ENCODE data around the gene TBX2.
"Not testable (repeated sequence)": the region's sequence is repeated elsewhere in the genome, so short reads cannot be mapped to it uniquely, and the experiment has no call there.

TBX2 gene

DNA sequence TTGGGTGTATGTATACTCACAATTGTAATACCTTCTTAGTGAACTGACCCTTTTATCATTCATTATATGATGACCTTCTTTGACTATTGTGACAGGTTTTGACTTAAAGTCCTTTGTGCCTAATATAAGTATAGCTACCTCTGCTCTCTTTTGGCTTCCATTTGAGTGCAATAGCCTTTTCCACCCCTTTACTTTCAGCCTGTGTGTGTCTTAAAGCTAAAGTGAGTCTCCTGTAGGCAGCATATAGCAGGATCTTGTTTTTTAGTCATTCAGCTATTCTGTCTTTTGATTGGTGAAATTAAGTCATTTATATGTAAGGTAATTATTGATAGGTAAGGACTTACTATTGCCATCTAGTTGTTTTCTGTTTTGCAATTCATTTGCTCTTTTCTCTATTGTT is 36.6 kb downstream of the TBX2 start:
- FAIRE-seq = no peak

DNA sequence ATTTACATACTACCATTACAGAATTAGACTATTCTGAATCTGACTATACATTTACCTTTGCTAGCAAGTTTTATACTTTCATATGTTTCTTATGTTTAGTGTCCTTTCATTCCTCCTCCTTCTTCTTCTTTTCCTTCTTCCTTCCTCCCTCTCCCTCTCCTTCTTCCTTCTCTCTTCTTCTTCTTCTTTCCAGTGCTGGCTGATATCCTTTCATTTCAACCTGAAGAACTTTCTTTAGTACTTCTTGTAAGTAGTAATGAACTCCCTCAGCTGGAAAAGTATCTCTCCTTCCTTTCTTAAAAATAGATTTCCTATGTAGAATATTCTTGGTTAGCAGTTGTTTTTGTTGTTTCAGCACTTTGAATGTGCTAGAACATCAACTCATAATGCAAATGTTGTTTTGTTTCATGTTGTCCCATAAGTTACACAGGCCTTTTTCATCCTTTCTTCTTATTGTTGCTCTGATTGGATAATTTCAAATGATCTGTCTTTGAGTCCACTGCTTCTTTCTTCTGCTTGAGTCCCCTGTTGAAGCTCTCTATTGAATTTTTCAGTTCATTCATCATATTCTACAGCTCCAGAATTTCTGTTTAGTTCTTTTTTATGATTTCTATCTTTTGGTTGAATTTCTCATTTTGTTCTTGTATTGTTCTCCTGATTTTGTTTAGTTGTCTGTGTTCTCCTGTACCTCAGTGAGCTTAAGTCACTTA is 37.5 kb downstream of the TBX2 start:
- no peak for FAIRE-seq

DNA sequence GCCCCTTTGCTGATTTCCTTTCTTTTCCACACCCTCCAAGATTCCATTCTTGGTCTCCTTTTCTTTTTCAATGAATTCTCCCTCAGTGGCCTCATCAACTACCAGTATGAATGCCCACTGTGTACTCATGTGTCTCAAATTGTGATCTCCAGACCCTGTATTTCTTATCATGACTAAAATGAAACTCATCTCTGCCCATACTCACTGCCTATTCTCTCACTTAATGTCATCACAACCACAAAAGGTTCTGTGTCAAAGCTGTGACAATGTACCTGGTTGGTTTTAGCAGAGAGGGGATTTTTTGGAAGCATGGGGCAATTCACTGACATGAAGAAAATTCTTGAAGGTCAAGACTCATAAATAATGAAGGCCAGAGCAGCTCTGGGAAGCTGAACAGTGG is 41.1 kb downstream of the TBX2 start:
- no peak for FAIRE-seq

DNA sequence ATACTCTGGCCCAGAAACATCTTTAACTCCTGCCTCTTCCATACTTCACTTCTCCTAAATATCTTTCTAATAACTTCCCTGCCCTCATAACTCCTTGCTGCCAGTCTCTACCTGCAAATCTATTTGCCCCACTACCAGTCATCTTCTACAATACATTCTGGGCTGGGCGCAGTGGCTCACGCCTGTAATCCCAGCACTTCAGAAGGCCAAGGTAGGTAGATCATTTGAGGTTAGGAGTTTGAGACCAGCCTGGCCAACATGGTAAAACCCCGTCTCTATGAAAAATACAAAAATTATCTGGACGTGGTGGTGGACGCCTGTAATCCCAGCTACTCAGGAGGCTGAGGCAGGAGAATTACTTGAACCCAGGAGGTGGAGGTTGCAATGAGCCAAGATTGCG is 41.9 kb downstream of the TBX2 start:
- FAIRE-seq = not testable (repeated sequence)

DNA sequence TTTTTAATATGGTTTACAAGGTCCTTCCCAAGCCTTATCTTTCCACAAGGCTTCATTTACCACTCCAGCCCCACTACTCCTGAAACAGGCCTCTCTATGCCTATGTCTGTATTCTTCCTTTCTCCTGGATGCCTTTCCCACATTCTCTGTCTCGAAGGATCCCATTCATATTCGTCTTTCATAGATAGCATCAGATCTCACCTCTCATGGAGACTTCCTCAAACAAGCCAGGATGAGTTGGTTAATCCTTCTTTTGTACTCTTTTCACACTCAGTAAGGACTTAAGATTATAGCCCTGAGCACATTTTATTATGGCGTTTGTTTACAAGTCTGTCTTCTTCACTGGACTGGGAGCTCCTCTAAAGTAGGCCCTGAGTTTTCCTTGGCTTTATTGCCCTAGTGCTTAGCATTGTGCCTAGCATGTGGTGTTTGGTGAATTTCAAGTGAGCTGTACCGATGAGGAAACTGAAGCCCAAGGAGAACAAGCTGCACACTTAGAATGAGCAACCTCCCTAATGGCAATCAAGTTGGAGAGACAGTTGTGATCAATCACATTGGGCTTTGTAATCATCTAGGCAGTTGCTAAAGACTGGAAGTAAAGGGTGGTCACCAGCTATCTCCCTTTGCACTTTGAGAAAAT is 42.6 kb downstream of the TBX2 start:
- FAIRE-seq = no peak

DNA sequence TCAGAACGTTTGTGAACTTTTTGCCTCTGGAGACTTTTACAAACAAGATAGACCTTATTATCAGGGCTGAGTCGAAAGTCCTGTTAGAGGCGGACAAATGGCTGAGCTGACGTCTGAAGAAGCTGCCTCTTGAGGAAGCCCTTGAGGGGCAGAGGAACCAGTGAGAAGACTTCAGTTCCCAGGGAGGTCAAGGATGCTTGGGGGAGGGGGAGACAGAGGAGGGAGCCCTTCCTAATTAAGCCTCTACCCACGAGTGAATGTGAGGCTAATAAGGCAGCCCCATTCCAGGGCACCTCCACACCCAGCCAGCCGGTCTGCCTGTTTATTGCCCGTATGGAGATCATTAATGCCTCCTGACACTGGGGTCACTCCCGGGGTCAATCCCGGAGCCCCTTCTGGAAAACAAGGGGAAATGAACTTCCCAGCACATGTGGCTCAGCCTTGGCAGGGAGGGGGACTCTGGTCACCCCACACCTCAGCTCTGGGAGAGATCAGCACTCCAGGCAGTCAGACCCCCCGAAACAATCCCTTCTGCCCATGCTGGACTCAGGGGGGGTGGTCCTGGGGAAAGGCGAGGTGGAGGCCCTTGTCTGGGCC is 43.3 kb downstream of the TBX2 start:
- no peak for FAIRE-seq

DNA sequence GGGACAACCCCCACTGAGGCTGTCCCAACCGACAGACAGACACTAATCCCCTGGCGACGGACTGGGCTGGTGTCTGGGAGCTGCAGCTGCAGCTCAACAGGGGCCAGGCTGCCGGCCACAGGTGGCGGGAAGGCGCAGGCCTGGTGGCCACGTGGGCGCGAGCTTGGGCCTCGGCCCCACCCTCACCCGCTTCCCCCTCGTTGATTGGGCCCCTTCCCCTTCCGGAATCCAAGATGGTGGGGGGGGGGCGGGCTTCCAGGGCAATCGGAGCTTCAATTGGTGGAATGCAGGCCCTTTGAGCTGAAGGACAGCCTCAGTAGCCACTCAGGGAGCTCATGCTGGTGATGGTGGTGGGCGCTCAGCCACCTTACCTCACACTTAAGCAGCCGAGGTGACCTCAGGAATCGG is 43.8 kb downstream of the TBX2 start:
- no peak for FAIRE-seq

DNA sequence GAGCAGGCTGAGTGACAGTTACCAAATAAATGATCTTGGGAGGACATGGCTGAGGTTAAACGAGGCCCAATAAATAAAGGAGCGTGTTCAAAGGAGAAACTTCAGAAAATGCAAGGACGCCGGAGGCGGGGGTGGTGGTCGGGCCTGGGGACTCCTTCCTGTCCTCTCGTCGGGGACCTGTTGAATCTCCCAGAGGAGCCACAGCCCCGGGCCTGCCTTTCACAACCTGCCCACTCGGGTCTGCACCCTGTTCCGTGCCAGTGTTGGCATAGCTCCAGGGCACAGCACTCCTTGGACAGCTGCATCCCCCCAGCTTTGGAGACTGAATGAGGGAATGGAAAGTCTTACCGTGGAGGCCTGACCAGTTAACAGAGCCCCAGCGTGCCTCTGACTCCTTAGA is 44.4 kb downstream of the TBX2 start:
- no peak for FAIRE-seq

DNA sequence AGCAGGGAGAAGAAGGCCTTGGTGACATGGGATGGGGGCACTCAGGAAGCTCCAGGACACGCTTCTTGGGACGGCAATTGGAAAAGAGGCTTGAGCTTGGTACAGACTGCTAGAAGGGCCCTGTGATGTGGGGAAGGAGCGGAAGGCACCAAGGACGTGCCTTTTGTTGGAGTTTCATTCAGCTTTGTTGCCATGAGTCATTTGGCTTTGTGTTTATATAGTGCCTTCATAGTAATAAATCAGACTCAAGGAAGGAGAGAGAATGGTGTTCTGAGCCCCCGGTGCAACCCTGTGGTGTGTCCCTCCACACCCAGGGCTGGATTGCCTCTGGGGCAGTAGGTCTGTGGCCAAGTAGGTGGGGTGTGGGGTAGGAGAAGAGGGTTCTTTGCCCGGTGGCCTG is 45.2 kb downstream of the TBX2 start:
- FAIRE-seq = no peak

DNA sequence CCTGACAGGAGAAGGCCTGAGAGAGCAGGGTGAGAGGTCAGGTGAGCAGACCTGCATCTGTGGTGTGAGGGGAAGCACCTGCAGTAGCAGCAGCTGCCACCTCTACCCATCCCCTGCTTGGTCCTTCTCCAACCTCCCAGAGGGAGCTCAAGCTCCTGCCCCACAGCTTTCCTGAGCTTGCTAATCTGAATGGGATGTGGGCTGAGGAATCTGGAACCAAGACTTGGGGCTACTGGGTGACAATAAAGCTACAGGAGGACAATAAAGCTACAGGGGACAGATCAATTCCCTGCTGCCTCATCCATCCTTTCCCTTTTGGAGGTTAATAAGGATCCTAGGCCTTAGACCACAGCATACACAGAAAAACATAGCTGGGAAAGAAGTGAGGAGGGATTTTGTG is 47.7 kb downstream of the TBX2 start:
- no peak for FAIRE-seq

DNA sequence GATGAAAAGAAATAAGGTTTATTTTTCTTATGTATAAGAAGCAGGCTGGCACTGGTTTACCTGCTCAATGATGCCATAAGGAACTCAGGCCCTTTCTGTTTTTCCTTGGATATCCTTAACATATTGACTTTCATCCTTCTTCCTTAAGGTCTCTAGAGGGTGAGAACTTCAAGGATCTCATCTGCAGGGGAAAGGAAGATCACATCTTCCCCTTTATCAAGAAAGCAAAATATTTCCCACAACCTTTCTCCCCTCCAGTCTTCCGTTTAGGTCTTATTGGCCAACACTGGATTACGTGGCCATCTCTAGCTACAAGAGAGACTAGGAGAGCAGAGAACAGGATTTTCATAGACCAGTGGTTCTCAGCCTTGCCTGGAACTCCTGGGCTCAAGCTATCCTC is 48.4 kb downstream of the TBX2 start:
- no peak for FAIRE-seq

DNA sequence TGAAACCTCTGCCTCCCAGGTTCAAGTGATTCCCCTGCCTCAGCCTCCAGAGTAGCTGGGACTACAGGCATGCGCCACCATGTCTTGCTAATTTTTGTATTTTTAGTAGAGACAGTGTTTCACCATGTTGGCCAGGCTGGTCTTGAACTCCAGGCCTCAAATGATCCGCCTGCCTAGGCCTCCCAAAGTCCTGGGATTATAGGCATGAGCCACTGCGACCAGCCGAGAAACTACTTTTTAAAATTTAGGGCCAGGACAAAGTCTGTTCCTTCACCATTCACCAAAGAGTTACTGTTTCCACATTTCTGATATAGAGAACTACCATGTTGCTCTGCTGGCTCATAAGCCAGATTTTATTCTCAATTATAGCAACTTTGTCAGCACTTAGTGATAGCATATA is 49.5 kb downstream of the TBX2 start:
- not testable (repeated sequence) for FAIRE-seq

DNA sequence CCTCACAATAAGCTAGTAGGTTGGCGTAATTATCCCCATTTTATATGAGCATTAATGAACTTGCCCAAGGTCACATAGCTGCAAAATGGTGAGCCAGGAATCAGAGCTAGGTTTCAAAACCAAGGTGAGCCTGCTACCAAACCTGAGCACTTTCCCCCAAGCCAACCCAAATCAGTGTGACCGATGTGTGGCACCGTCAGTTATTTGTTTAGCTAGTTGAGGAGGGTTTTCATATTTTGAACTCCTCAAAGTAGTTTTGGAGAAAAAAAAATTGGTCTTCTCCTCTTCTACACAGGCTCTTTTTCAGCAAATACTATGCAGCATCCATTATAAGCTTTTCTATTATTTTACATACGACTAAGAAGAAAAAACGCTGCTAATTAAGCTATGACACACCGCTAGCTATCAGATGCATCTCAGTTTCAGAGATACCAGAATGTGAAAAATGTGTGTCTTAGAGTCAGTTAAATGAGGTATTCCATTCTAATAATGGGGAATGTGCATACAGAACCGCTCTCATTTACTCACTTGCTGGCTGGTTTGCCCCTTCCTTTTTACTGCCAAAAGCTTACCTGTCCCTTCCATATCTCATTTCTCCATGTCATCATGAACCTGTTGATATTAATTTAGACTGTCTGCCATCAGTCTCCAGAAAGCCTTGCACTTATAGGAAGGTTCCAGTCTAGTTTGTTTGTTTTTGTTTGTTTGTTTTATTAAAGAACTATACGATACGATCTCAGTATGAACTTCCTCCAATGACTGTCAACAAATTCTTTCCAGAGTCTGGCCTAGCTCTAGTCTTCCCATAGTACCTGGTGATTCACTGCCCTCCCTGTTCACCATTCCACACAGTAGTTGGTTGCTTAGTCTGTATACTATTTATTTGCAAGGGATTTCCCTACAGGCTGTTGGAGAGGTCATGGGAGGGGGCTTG is 50.3 kb downstream of the TBX2 start:
- no peak for FAIRE-seq

DNA sequence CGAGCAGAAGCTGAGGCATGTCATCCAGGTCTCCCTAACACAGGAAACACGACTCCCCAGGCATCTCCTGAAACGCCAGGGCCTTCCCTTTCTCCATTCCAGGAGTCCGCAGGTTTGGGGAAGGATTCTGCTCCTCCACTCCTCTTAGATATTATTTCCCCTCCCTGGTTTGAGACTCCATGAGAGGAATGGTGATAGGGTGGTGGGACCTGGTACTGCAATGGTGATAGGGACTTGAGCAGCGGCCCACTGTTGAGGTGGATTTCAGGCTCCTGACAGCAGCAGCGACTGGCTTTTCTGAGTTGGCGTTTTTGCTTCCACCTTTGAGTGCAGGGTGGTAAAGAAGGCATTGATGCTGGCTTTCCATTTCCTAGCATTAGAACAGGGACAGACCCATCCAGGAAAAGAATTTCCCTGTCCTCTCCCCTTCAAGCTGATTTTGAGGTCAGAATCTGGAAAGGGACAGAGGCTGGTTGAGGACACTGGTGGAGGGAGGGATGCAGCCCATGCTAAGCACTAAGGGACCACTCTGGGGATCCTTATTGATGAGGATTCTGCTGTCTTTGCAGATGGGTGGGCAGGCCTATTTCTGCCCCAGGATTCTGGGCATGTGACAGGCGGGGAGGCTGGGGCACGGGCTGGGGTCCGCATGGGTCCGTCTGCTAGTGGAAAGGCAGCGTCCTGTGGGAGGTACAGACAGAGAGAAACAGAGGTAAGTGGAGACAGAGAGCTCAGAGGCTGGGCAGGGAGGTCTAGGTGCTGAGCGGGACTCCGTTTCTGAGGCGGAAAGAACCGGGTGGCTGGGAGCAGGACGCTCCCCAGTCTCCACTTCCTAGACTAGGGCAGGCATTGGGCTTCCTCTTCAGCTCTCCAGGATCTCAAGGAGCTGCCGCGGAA is 51.2 kb downstream of the TBX2 start:
- no peak for FAIRE-seq

DNA sequence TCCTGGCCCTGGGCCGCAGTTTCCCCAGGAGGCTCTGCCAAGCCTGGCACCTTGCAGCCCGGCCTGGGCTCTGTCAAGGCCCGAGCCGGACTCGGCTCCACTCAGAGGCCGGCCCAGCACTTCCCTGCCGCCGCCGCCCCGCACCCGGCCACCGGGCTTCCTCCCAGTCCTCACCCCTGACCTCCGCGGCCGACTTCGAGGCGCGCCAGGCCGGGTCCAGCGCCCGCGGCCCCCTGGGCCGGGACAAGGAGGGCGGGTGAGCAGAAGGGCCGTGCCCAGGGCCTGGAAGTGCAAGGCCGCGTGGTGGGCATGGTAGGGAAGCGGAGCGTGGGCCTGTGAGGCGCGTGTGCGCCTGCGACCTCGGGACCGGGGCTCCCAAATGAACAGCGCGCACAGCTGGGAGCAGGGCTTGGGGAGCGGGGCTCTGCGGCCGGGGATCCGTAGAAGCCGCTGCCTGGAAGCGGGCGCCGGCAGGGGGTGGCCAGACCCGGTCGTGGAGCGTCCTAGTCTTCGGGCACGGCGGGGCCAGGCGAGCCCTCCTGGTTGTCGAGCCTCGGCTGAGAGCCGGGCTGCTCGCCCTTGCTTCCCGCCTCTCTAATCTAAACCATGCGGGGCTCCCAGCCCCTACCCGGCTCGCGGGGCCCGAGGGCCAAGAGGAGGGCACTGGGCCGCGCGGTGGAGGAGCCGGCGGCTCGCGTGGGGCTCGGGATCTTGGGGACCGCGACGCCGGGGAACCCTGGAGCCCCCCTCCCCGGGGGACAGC is 52.1 kb downstream of the TBX2 start:
- FAIRE-seq = no peak

DNA sequence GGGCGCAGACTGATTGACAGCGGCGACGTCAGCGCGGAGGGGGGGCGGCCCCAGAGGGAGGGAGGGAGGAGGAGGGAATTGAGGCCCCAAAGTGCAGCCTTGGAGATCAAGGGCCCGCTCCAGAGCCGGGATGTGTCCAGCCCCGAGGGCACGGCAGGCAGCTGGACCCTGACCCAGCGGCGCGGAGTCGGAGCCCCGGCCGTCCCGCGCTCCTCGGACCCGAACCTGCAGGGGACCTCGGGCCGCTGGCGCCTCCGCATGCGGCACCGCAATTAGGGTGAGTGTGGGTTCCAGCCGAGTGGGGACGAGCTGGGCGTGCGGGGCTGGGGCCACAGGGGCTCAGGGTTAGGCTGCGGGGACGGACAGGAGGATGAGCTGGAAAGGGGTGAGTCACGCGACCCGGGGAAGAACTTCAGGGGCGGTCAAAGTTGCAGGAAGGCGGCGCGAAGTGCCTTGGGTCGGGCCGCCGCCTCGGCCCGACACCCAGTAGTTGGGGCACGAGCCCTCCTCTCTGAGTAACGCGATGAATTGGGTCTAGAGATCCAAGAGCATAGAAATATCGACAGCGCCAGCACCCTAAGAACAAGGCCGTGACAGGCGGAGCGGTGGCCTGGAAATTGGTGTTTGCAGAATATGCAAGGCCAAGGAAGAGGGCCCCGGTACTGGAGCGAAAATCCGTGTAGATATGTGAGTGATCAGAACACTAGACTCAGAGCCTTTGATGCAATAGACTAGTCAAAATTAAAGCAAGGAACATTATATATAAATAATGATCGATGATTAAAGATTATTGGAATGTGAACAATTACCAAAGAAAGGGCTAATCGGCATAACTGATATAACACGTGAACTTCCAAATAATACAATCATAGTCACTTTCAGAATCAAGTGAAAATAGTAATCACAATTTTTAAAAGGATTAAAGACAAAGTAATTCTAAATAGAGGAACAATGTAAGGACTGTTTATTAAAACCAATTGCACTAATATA is 53.0 kb downstream of the TBX2 start, which contains the start of gene TBX4:
TBX4 (plus strand) TSS at position 122 of the 990 bp plus-strand sequence. CDS start 4,069 bp downstream, outside the sequence.
- peak; percentile 76 for FAIRE-seq

DNA sequence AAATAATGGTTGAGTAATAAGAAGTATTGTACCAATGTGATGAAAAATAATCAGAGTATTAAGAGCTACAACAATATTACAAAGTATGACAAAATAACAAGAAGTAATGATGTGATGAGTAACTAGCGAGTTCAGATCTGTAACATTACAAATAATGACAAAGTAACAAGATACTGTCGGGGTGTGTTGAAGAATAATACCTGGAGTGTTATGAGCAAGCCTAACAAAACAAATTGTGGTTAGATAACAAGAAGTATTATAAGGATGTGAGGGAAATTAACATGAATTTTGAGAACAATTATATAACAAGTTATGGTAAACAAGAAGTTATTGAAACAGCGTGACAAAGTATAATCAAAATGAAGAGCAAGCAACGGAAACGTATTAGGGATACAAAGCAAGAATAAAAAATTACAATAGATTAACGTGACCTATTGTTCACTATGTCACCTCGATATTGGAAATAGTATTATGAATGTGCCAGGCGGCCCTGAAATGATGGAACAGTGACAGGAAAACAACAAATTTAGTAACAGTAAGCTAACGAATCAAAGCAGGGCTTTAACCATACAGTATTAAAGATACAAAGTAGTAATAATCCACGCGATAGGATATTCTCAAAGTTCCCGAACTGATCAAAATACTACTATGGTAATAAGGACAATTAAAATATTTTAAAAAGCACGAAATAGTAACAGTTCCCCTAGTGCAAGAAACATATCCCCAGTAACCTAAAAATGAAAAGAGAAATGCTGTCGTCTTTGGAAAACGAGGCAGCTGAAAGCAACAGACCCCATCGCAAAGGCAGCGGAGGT is 54.1 kb downstream of the TBX2 start:
- peak; percentile 57 for FAIRE-seq

DNA sequence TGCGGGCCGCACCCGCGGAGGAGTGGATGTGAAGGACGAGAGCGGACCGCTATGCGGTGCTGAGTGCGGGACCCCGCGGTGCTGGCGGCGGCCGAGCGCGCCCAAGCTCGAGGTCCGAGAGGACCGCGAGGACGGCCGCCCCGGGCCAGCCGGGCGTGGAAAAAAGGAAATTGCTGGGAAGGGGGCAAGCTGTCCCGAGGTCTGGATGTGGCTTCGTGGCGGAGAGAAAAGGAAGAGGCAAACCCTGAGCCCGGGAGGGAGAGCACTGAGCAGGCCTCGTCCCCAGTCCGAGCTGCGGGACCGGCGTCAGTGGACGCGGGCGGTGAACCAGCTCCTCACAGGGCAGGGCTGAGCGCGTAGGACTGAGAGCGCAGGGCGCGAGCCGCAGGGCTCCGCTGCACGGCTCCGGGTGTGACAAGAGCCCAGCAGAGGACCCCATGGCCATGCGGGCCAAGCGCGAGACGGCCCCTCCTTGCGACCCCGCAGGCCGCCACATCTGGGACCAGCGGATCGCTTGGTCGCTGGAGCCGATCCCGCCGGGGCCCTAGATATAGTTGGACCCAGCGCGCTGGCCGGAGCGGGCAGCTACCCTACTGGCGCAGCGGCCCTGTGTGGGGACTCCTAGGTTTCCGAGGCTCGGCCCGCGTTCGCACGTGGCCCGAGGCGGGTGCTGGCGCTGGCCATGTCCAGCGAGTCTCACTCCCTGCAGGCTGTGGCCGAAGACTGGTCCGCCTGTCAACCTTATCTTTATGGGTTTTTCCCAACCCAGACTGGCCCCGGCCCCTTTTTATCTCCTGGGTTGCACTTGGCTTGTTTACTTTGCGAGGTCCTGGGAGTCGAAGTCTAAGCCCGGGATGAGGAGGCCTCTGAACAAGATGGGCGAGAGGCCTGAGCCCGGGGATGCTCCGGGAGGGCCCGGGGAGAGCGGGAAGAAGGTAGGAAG is 55.0 kb downstream of the TBX2 start:
- FAIRE-seq = no peak

All from colon (tissue), 2 donors.